Type B pancreatic cell (in vitro differentiated cells): ENCODE results near the gene MLKL. TPM values are rescaled to one million over a fixed set of nuclear protein-coding genes. Genes with fewer than 3 reads are reported as not detected.

Experiments
- DNase-seq: peaks from one replicate; pipeline ENCODE4 v3.0.0; 2021; ENCODE audit warnings: mixed read lengths; ENCODE audit not compliant: unreplicated experiment; ENCODE audit errors: extremely low spot score
- H3K27ac Mint-ChIP-seq: 2 replicates; pipeline ENCODE4 v1.8.0; 2021; ENCODE audit warnings: mild to moderate bottlenecking, mixed read lengths
- H3K27me3 Mint-ChIP-seq: 2 replicates; pipeline ENCODE4 v1.8.0; 2021; ENCODE audit warnings: mixed read lengths
- H3K36me3 Mint-ChIP-seq: 2 replicates; pipeline ENCODE4 v1.8.0; 2021; ENCODE audit warnings: mixed read lengths
- H3K4me1 Mint-ChIP-seq: one replicate; pipeline ENCODE4 v1.8.0; 2021; ENCODE audit warnings: mixed read lengths; ENCODE audit not compliant: unreplicated experiment
- H3K4me3 Mint-ChIP-seq: 2 replicates; pipeline ENCODE4 v1.8.0; 2021; ENCODE audit warnings: mild to moderate bottlenecking, mixed read lengths
- H3K9me3 Mint-ChIP-seq: 2 replicates; pipeline ENCODE4 v1.8.0; 2021; ENCODE audit warnings: mixed read lengths
- long read RNA-seq: library from polyadenylated mRNA; unstranded; transcript quantifications from one replicate; pipeline ENCODE4 v2.0.0, GENCODE V29; 2020
- total RNA-seq: library from RNA; stranded (reverse); gene quantifications from 2 replicates; pipeline ENCODE4 v1.2.1, GENCODE V29; 2021; ENCODE audit warnings: low replicate concordance
- TF ChIP-seq, protein P1 (sequence below): fragments of 200-600 bp; sonication (generic); conservative IDR thresholded peaks from 2 replicates; pipeline ENCODE4 v1.5.0; 2021; ENCODE audit warnings: antibody characterized with exemption, mild to moderate bottlenecking

MLKL gene
- total RNA-seq: 0.58 and 2.8 TPM in 2 replicates
- long read RNA-seq, transcript MLKL-202 (11 exons, 2,523 nt): major isoform, 6 of 8 reads
- long read RNA-seq, partial matches to known transcripts: 0 of 8 reads
- long read RNA-seq, other reads (novel, unspliced or antisense): 2 of 8 reads

- Mint-ChIP-seq H3K36me3 (no peaks in the 10 kb centered on the region), H3K9me3 (no peaks in the 10 kb centered on the region), H3K27me3 (peaks cover 18% of the 10 kb centered on the region), H3K4me1 (peaks cover 6% of the 10 kb centered on the region), H3K27ac (peak within 1 kb of the TSS; percentile 73), H3K4me3 (peak within 1 kb of the TSS; percentile 84)
- TF ChIP-seq, protein P1, sequence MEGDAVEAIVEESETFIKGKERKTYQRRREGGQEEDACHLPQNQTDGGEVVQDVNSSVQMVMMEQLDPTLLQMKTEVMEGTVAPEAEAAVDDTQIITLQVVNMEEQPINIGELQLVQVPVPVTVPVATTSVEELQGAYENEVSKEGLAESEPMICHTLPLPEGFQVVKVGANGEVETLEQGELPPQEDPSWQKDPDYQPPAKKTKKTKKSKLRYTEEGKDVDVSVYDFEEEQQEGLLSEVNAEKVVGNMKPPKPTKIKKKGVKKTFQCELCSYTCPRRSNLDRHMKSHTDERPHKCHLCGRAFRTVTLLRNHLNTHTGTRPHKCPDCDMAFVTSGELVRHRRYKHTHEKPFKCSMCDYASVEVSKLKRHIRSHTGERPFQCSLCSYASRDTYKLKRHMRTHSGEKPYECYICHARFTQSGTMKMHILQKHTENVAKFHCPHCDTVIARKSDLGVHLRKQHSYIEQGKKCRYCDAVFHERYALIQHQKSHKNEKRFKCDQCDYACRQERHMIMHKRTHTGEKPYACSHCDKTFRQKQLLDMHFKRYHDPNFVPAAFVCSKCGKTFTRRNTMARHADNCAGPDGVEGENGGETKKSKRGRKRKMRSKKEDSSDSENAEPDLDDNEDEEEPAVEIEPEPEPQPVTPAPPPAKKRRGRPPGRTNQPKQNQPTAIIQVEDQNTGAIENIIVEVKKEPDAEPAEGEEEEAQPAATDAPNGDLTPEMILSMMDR: no peak
- no peak for DNase-seq
These were observed at the start of gene MLKL for GRCh38 chr16:74700438-74701225. TSS of gene MLKL (minus strand) at chr16:74700862. CDS start at chr16:74695757, 5,105 bp downstream.

GRCh38 chr16:74749291-74750055, 48.8 kb upstream of the MLKL start:
- H3K4me1 Mint-ChIP-seq: no peaks in the 10 kb centered on the region
- H3K36me3 Mint-ChIP-seq: no peaks in the 10 kb centered on the region
- TF ChIP-seq, protein P1: no peak
- peaks cover 9% of the 10 kb centered on the region for H3K27me3 Mint-ChIP-seq
- H3K27ac Mint-ChIP-seq: no peak overlapping the region
- DNase-seq: no peak
- no peak overlapping the region for H3K4me3 Mint-ChIP-seq
- no peaks in the 10 kb centered on the region for H3K9me3 Mint-ChIP-seq

GRCh38 chr16:74748616-74749026, 48.0 kb upstream of the MLKL start:
- DNase-seq: no peak
- Mint-ChIP-seq H3K4me3 (no peak overlapping the region), H3K9me3 (no peaks in the 10 kb centered on the region), H3K27me3 (peaks cover 9% of the 10 kb centered on the region), H3K27ac (no peak overlapping the region), H3K4me1 (no peaks in the 10 kb centered on the region), H3K36me3 (no peaks in the 10 kb centered on the region)
- TF ChIP-seq, protein P1: no peak

- Mint-ChIP-seq H3K36me3 (no peaks in the 10 kb centered on the region), H3K4me1 (peaks cover 4% of the 10 kb centered on the region), H3K27ac (no peak overlapping the region), H3K27me3 (peaks cover 9% of the 10 kb centered on the region), H3K4me3 (no peak overlapping the region), H3K9me3 (no peaks in the 10 kb centered on the region)
- TF ChIP-seq, protein P1: no peak
- no peak for DNase-seq
These were observed 47.3 kb upstream of the MLKL start for GRCh38 chr16:74747716-74748615.

GRCh38 chr16:74745926-74746325, 45.3 kb upstream of the MLKL start:
- TF ChIP-seq, protein P1: no peak
- Mint-ChIP-seq H3K36me3 (no peaks in the 10 kb centered on the region), H3K4me1 (peaks cover 11% of the 10 kb centered on the region), H3K9me3 (no peaks in the 10 kb centered on the region), H3K4me3 (no peak overlapping the region), H3K27me3 (no peaks in the 10 kb centered on the region), H3K27ac (no peak overlapping the region)
- DNase-seq: no peak
